OCI-LY7 (cell line): ENCODE measurements around the gene CRIM1.

Experiments
- EZH2phosphoT487 ChIP-seq: fragments of 200-600 bp; sonication (generic); IDR thresholded peaks from 2 replicates; pipeline ENCODE4 v1.6.1; 2018; ENCODE audit warnings: low read depth, borderline replicate concordance, mild to moderate bottlenecking, mixed run types, antibody characterized with exemption, low read length, moderate library complexity, mixed read lengths
- TF ChIP-seq, protein P1 (sequence below): fragments of 200-600 bp; sonication (generic); conservative IDR thresholded peaks from 2 replicates; pipeline ENCODE4 v1.5.1; 2014; ENCODE audit warnings: mild to moderate bottlenecking, antibody characterized with exemption, low read length, moderate library complexity, mixed read lengths

DNA sequence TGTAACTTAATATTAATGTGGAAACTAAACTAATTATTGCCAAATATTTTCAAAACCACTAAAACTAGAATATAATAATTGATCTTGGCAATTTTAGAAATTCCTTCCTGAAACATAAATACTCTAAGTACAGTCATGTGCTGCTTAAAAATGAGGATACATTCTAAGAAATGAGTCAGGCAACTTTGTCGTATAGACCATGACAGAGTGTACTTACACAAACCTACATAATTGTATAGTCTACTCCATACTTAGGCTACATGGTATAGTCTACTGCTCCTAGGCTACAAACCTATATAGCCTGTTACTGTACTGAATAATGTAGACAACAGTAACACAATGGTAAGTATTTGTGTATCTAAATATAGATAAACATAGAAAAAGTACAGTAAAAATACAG is 214.8 kb downstream of the CRIM1 start:
- TF ChIP-seq, protein P1, sequence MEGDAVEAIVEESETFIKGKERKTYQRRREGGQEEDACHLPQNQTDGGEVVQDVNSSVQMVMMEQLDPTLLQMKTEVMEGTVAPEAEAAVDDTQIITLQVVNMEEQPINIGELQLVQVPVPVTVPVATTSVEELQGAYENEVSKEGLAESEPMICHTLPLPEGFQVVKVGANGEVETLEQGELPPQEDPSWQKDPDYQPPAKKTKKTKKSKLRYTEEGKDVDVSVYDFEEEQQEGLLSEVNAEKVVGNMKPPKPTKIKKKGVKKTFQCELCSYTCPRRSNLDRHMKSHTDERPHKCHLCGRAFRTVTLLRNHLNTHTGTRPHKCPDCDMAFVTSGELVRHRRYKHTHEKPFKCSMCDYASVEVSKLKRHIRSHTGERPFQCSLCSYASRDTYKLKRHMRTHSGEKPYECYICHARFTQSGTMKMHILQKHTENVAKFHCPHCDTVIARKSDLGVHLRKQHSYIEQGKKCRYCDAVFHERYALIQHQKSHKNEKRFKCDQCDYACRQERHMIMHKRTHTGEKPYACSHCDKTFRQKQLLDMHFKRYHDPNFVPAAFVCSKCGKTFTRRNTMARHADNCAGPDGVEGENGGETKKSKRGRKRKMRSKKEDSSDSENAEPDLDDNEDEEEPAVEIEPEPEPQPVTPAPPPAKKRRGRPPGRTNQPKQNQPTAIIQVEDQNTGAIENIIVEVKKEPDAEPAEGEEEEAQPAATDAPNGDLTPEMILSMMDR = no peak
- no peak for TF ChIP-seq EZH2phosphoT487
